ENCODE results near the gene SLC35G3. TPM values are rescaled to one million over a fixed set of nuclear protein-coding genes. Genes with fewer than 3 reads are reported as not detected.

The SLC35G3 gene
- total and polyA plus RNA-seq, 2 donors (not counting 1 experiment from before 2014, with no cell fraction given): not detected

GRCh38 chr17:35161281-35161761 lies 32.9 kb downstream of the SLC35G3 start:
- no peak overlapping the region for H2AFZ ChIP-seq (ENCODE audit: low read length)
- no peak overlapping the region for H3K9ac ChIP-seq (ENCODE audit: insufficient read depth, low read length)
- H3K4me3 ChIP-seq (replicated peaks in 1 of 4; ENCODE audit: control extremely low read depth in 1 of 4, insufficient read depth in 1 of 4, low read depth in 3 of 4, low read length in 4 of 4): no peak overlapping the region
- no peaks in the 10 kb centered on the region for H3K36me3 ChIP-seq (ENCODE audit: control insufficient read depth, insufficient read depth, low read length)
- H3K79me2 ChIP-seq (ENCODE audit: control insufficient read depth, insufficient read depth, low read length): no peaks in the 10 kb centered on the region
- no peak overlapping the region for H3K4me2 ChIP-seq (ENCODE audit: extremely low read depth, insufficient read depth, low read length)
- no peaks in the 10 kb centered on the region for H4K20me1 ChIP-seq (ENCODE audit: control insufficient read depth, extremely low read depth, insufficient read depth, low read length)
- H3K9me3 ChIP-seq (ENCODE audit: control insufficient read depth, insufficient read depth, low read depth, low read length): no peaks in the 10 kb centered on the region
- H3K4me1 ChIP-seq (ENCODE audit: control insufficient read depth, extremely low read depth, insufficient read depth, low read length): no peaks in the 10 kb centered on the region
- no peak overlapping the region for H3K27ac ChIP-seq (ENCODE audit: insufficient read depth, low read length)
- no peak for DNase-seq (ENCODE audit: low read depth in 2 of 2)
- peaks cover 12% of the 10 kb centered on the region for H3K27me3 ChIP-seq (ENCODE audit: control insufficient read depth, insufficient read depth, low read length)
- no peak for TF ChIP-seq CTCF (conservative IDR thresholded peaks at IDR 0.05 in 1 of 2, IDR thresholded peaks at IDR 0.05 in 1 of 2; ENCODE audit: low read depth in 1 of 2, low read length in 2 of 2)
- no peak for TF ChIP-seq EZH2 (IDR thresholded peaks at IDR 0.05; ENCODE audit: low read length, missing control alignments)

GRCh38 chr17:35160354-35161201 lies 33.6 kb downstream of the SLC35G3 start:
- no peaks in the 10 kb centered on the region for H3K79me2 ChIP-seq (ENCODE audit: control insufficient read depth, insufficient read depth, low read length)
- no peaks in the 10 kb centered on the region for H3K9me3 ChIP-seq (ENCODE audit: control insufficient read depth, insufficient read depth, low read depth, low read length)
- peaks cover 12% of the 10 kb centered on the region for H3K27me3 ChIP-seq (ENCODE audit: control insufficient read depth, insufficient read depth, low read length)
- no peak overlapping the region for H2AFZ ChIP-seq (ENCODE audit: low read length)
- no peak for DNase-seq (ENCODE audit: low read depth in 2 of 2)
- no peak overlapping the region for H3K4me2 ChIP-seq (ENCODE audit: extremely low read depth, insufficient read depth, low read length)
- no peak for TF ChIP-seq EZH2 (IDR thresholded peaks at IDR 0.05; ENCODE audit: low read length, missing control alignments)
- no peak for TF ChIP-seq CTCF (conservative IDR thresholded peaks at IDR 0.05 in 1 of 2, IDR thresholded peaks at IDR 0.05 in 1 of 2; ENCODE audit: low read depth in 1 of 2, low read length in 2 of 2)
- H3K27ac ChIP-seq (ENCODE audit: insufficient read depth, low read length): no peak overlapping the region
- no peaks in the 10 kb centered on the region for H3K4me1 ChIP-seq (ENCODE audit: control insufficient read depth, extremely low read depth, insufficient read depth, low read length)
- H3K4me3 ChIP-seq (replicated peaks in 1 of 4; ENCODE audit: control extremely low read depth in 1 of 4, insufficient read depth in 1 of 4, low read depth in 3 of 4, low read length in 4 of 4): no peak overlapping the region
- no peaks in the 10 kb centered on the region for H3K36me3 ChIP-seq (ENCODE audit: control insufficient read depth, insufficient read depth, low read length)
- H3K9ac ChIP-seq (ENCODE audit: insufficient read depth, low read length): no peak overlapping the region
- H4K20me1 ChIP-seq (ENCODE audit: control insufficient read depth, extremely low read depth, insufficient read depth, low read length): no peaks in the 10 kb centered on the region

DNA sequence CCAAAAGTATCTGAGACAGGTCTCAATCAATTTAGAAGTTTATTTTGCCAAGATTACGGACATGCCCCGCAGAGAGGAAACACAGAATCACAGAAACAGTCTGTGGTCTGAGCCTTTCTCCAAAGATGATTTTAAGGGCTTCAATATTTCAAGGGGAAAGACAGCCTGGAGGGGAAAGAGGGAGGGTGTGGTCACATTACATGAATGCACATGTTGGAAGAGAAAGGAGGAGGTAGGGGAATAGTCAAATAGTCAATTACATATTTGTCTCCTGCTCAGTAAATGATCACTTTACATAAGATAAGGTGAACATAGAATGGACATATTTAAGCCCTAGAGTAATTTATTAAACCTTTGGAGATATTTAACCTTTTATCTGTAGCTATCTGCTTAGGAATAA lies 34.3 kb downstream of the SLC35G3 start:
- H3K4me1 ChIP-seq (ENCODE audit: control insufficient read depth, extremely low read depth, insufficient read depth, low read length): no peaks in the 10 kb centered on the region
- TF ChIP-seq CTCF (conservative IDR thresholded peaks at IDR 0.05 in 1 of 2, IDR thresholded peaks at IDR 0.05 in 1 of 2; ENCODE audit: low read depth in 1 of 2, low read length in 2 of 2): no peak
- no peak for TF ChIP-seq EZH2 (IDR thresholded peaks at IDR 0.05; ENCODE audit: low read length, missing control alignments)
- H2AFZ ChIP-seq (ENCODE audit: low read length): no peak overlapping the region
- H3K9me3 ChIP-seq (ENCODE audit: control insufficient read depth, insufficient read depth, low read depth, low read length): no peaks in the 10 kb centered on the region
- H3K79me2 ChIP-seq (ENCODE audit: control insufficient read depth, insufficient read depth, low read length): no peaks in the 10 kb centered on the region
- peaks cover 12% of the 10 kb centered on the region for H3K27me3 ChIP-seq (ENCODE audit: control insufficient read depth, insufficient read depth, low read length)
- no peak overlapping the region for H3K4me2 ChIP-seq (ENCODE audit: extremely low read depth, insufficient read depth, low read length)
- no peak overlapping the region for H3K9ac ChIP-seq (ENCODE audit: insufficient read depth, low read length)
- H3K36me3 ChIP-seq (ENCODE audit: control insufficient read depth, insufficient read depth, low read length): no peaks in the 10 kb centered on the region
- H3K27ac ChIP-seq (ENCODE audit: insufficient read depth, low read length): no peak overlapping the region
- DNase-seq (ENCODE audit: low read depth in 2 of 2): no peak
- no peaks in the 10 kb centered on the region for H4K20me1 ChIP-seq (ENCODE audit: control insufficient read depth, extremely low read depth, insufficient read depth, low read length)
- no peak overlapping the region for H3K4me3 ChIP-seq (replicated peaks in 1 of 4; ENCODE audit: control extremely low read depth in 1 of 4, insufficient read depth in 1 of 4, low read depth in 3 of 4, low read length in 4 of 4)
